IMR-90 (cell line): Measurements from ENCODE around the gene FNDC3B. TPM values are rescaled to one million over a fixed set of nuclear protein-coding genes. Genes with fewer than 3 reads are reported as not detected.
A peak's percentile ranks its signal among the peaks of the same experiment; 100 is the strongest.

ENCODE experiments used
- ATAC-seq: fragments of 200-7000 bp; cut with Tn5 transposase; 2 replicates; pipeline ENCODE4 v1.9.1; 2020; ENCODE audit warnings: low read depth, mild to moderate bottlenecking, moderate library complexity
- BruUV-seq: library from RNA; stranded (reverse); fragments of 400-500 nt; replicated peaks from 2 replicates; lab custom pipeline; 2021; lab: Mats Ljungman, UMichigan
- CTCF ChIA-PET: fragments of 300-600 bp; formaldehyde crosslinking; extraction: SDS; loops from one replicate; lab custom pipeline; 2021; ENCODE audit warnings: antibody characterized with exemption; lab: Yijun Ruan, JAX
- POLR2A ChIA-PET: fragments of 300-600 bp; sonication (Branson Sonifier 250); formaldehyde crosslinking; loops from one replicate; lab custom pipeline; 2022; ENCODE audit warnings: antibody characterized with exemption; ENCODE audit not compliant: unreplicated experiment; lab: Charles Lee
- DNase-seq: peaks from one replicate; pipeline ENCODE4 v3.0.0; 2013
- H2AFZ ChIP-seq: replicated peaks from 2 replicates; pipeline ENCODE3; 2013; ENCODE audit warnings: low read length, mild to moderate bottlenecking; ENCODE audit not compliant: poor library complexity
- H2AK5ac ChIP-seq: 2 replicates; pipeline ENCODE4 v1.6.1; 2013; ENCODE audit warnings: low read depth, low read length, inconsistent platforms
- H2AK9ac ChIP-seq: replicated peaks from 2 replicates; pipeline ENCODE3; 2013; ENCODE audit warnings: mild to moderate bottlenecking, low read depth, low read length, moderate library complexity; ENCODE audit not compliant: poor library complexity
- H2BK120ac ChIP-seq: 2 replicates; pipeline ENCODE4 v1.6.1; 2013; ENCODE audit warnings: low read depth, low read length, inconsistent platforms
- H2BK15ac ChIP-seq: 3 replicates; pipeline ENCODE4 v1.6.1; 2013; ENCODE audit warnings: low read depth, low read length, inconsistent platforms
- H2BK20ac ChIP-seq: 2 replicates; pipeline ENCODE4 v1.6.1; 2013; ENCODE audit warnings: low read depth, mild to moderate bottlenecking, inconsistent platforms, low read length, moderate library complexity
- H2BK5ac ChIP-seq: 2 replicates; pipeline ENCODE4 v1.6.1; 2013; ENCODE audit warnings: mild to moderate bottlenecking, low read depth, low read length, inconsistent platforms; ENCODE audit not compliant: poor library complexity, severe bottlenecking
- H3K14ac ChIP-seq: replicated peaks from 2 replicates; pipeline ENCODE4 v1.6.1; 2013; ENCODE audit warnings: low read depth, low read length, inconsistent platforms
- H3K18ac ChIP-seq: 2 replicates; pipeline ENCODE4 v1.6.1; 2013; ENCODE audit warnings: low read depth, low read length, control low read depth
- H3K23ac ChIP-seq: 2 replicates; pipeline ENCODE4 v1.6.1; 2013; ENCODE audit warnings: low read depth, low read length, inconsistent platforms
- H3K27ac ChIP-seq: 2 replicates; pipeline ENCODE4 v1.5.1; 2013; ENCODE audit warnings: mild to moderate bottlenecking, control low read depth, low read length; ENCODE audit not compliant: insufficient read depth
- H3K27me3 ChIP-seq: 2 replicates; pipeline ENCODE4 v1.6.1; 2013; ENCODE audit warnings: low read length; ENCODE audit not compliant: control insufficient read depth, insufficient read depth
- H3K36me3 ChIP-seq: 2 replicates; pipeline ENCODE4 v1.6.1; 2013; ENCODE audit warnings: low read length, mixed read lengths; ENCODE audit not compliant: control insufficient read depth, insufficient read depth
- H3K4ac ChIP-seq: 2 replicates; pipeline ENCODE4 v1.6.1; 2013; ENCODE audit warnings: low read depth, low read length, inconsistent platforms
- H3K4me1 ChIP-seq: 2 replicates; pipeline ENCODE4 v1.6.1; 2013; ENCODE audit warnings: low read length, mixed read lengths; ENCODE audit not compliant: control insufficient read depth, insufficient read depth
- H3K4me2 ChIP-seq: 2 replicates; pipeline ENCODE4 v1.6.1; 2013; ENCODE audit warnings: low read depth, mild to moderate bottlenecking, control low read depth, low read length, moderate library complexity
- H3K4me3 ChIP-seq: 2 replicates; pipeline ENCODE4 v1.5.1; 2013; ENCODE audit warnings: low read depth, mild to moderate bottlenecking, control low read depth, low read length, moderate library complexity; ENCODE audit not compliant: insufficient read depth
- H3K56ac ChIP-seq: 2 replicates; pipeline ENCODE4 v1.6.1; 2013; ENCODE audit warnings: low read length, inconsistent platforms; ENCODE audit not compliant: insufficient read depth; ENCODE audit errors: extremely low read depth
- H3K79me1 ChIP-seq, 2 experiments: 2 replicates each; pipeline ENCODE4 v1.6.1; 2013; ENCODE audit warnings: low read length in 2 of 2, inconsistent platforms in 1 of 2, low read depth in 1 of 2
- H3K9ac ChIP-seq: 2 replicates; pipeline ENCODE4 v1.6.1; 2013; ENCODE audit warnings: low read depth, low read length, control low read depth
- H3K9me1 ChIP-seq: 2 replicates; pipeline ENCODE4 v1.6.1; 2013; ENCODE audit warnings: low read length, inconsistent platforms; ENCODE audit not compliant: insufficient read depth
- H3K9me3 ChIP-seq: 2 replicates; pipeline ENCODE4 v1.6.1; 2013; ENCODE audit warnings: low read length; ENCODE audit not compliant: control insufficient read depth, insufficient read depth
- H4K20me1 ChIP-seq: 2 replicates; pipeline ENCODE4 v1.6.1; 2013; ENCODE audit warnings: low read length, inconsistent platforms; ENCODE audit not compliant: insufficient read depth
- H4K5ac ChIP-seq: 2 replicates; pipeline ENCODE4 v1.6.1; 2013; ENCODE audit warnings: mild to moderate bottlenecking, low read depth, low read length, control low read depth
- H4K8ac ChIP-seq, 2 experiments: 2 replicates each; pipeline ENCODE4 v1.6.1; 2013; ENCODE audit warnings: low read depth in 2 of 2, low read length in 2 of 2, control low read depth in 1 of 2, inconsistent platforms in 1 of 2
- H4K91ac ChIP-seq: 2 replicates; pipeline ENCODE4 v1.6.1; 2013; ENCODE audit warnings: low read depth, low read length, inconsistent platforms; ENCODE audit not compliant: insufficient read depth
- BHLHE40 ChIP-seq: fragments of 150-350 bp; IDR thresholded peaks from 2 replicates; pipeline ENCODE4 v1.6.1; 2016; ENCODE audit warnings: mild to moderate bottlenecking, low read depth, low read length
- CEBPB ChIP-seq: IDR thresholded peaks from 2 replicates; pipeline ENCODE4 v1.6.1; 2012; ENCODE audit warnings: low read depth, low read length, improper control_type of control experiment
- FOS ChIP-seq: fragments of 150-350 bp; IDR thresholded peaks from 2 replicates; pipeline ENCODE4 v1.6.1; 2016; ENCODE audit warnings: low read depth, low read length
- MAFK ChIP-seq: IDR thresholded peaks from 2 replicates; pipeline ENCODE4 v1.6.1; 2012; ENCODE audit warnings: low read depth, low read length, improper control_type of control experiment
- MAZ ChIP-seq: IDR thresholded peaks from 2 replicates; pipeline ENCODE4 v1.6.1; 2012; ENCODE audit warnings: low read depth, mild to moderate bottlenecking, low read length, improper control_type of control experiment, moderate library complexity, borderline replicate concordance
- MXI1 ChIP-seq: IDR thresholded peaks from 2 replicates; pipeline ENCODE4 v1.6.1; 2012; ENCODE audit warnings: low read depth, mild to moderate bottlenecking, low read length, moderate library complexity, borderline replicate concordance
- NFE2L2 ChIP-seq: fragments of 150-350 bp; IDR thresholded peaks from 2 replicates; pipeline ENCODE4 v1.6.1; 2016; ENCODE audit warnings: low read depth, mild to moderate bottlenecking, low read length
- POLR2A ChIP-seq: IDR thresholded peaks from 2 replicates; pipeline ENCODE4 v1.6.1; 2012; ENCODE audit warnings: mild to moderate bottlenecking, low read depth, low read length
- RAD21 ChIP-seq: IDR thresholded peaks from 2 replicates; pipeline ENCODE4 v1.6.1; 2012; ENCODE audit warnings: low read length, improper control_type of control experiment
- RCOR1 ChIP-seq: IDR thresholded peaks from 2 replicates; pipeline ENCODE4 v1.6.1; 2012; ENCODE audit warnings: mild to moderate bottlenecking, low read length, improper control_type of control experiment; ENCODE audit not compliant: insufficient replicate concordance
- RFX5 ChIP-seq: IDR thresholded peaks from 2 replicates; pipeline ENCODE4 v1.8.0; 2012; ENCODE audit warnings: low read depth, mild to moderate bottlenecking, low read length, moderate library complexity
- SMC3 ChIP-seq: fragments of 150-350 bp; IDR thresholded peaks from 2 replicates; pipeline ENCODE4 v1.6.1; 2016; ENCODE audit warnings: low read depth, mild to moderate bottlenecking, antibody characterized with exemption, low read length, moderate library complexity
- whole genome bisulfite sequencing, 2 experiments: methylation state at CpG; one replicate each; pipeline versions ENCODE4 v1.1.5 to v1.1.7; 2013; ENCODE audit warnings: missing lambda C conversion rate in 2 of 2; ENCODE audit not compliant: insufficient read length in 1 of 2; ENCODE audit errors: extremely low coverage in 2 of 2; 5-methylcytosine and 5-hydroxymethylcytosine counted together
- dilution Hi-C: fragments of 300-500 bp; cut with HindIII; formaldehyde crosslinking; loops from one replicate; pipeline ENCODE4 v1.14.3; 2018; ENCODE audit warnings: low sequenced_read_pairs; ENCODE audit not compliant: unreplicated experiment
- in situ Hi-C: fragments of 300-500 bp; cut with MboI; formaldehyde crosslinking; loops from 3 replicates; pipeline ENCODE4 v1.14.3; 2019; ENCODE audit warnings: low sequenced_read_pairs, inconsistent platforms, mixed read lengths
- intact Hi-C: fragments of 100-400 bp; cut with micrococcal nuclease; formaldehyde crosslinking; loops from 2 replicates; pipeline ENCODE4 v1.10.0; 2022
- polyA plus RNA-seq, 3 experiments: library from polyadenylated mRNA; depleted of rRNA; stranded (reverse); fragments of >200 nt; gene quantifications; 2 replicates each; pipeline ENCODE4 v1.2.3, GENCODE V29; 2012; ENCODE audit warnings: low replicate concordance in 1 of 3
- total RNA-seq: library from RNA; depleted of rRNA; stranded (reverse); fragments of >200 nt; gene quantifications from 2 replicates; pipeline ENCODE4 v1.2.3, GENCODE V29; 2012
- TF ChIP-seq, protein P1 (sequence below): fragments of 150-350 bp; IDR thresholded peaks from 2 replicates; pipeline ENCODE4 v1.6.1; 2017; ENCODE audit warnings: mild to moderate bottlenecking, antibody characterized with exemption, low read length, low read depth
- TF ChIP-seq, protein P2 (sequence below): fragments of 150-350 bp; IDR thresholded peaks from 2 replicates; pipeline ENCODE4 v1.6.1; 2016; ENCODE audit warnings: low read depth, mild to moderate bottlenecking, low read length, moderate library complexity, borderline replicate concordance
- TF ChIP-seq, protein P3 (sequence below): conservative IDR thresholded peaks from 2 replicates; pipeline ENCODE4 v1.5.1; 2012; ENCODE audit warnings: mild to moderate bottlenecking, low read depth, low read length, improper control_type of control experiment

FNDC3B gene
- total and polyA plus RNA-seq, 2 of the 4 experiments (the other 2 are of a cell fraction), result 23.9 to 150 TPM

DNA sequence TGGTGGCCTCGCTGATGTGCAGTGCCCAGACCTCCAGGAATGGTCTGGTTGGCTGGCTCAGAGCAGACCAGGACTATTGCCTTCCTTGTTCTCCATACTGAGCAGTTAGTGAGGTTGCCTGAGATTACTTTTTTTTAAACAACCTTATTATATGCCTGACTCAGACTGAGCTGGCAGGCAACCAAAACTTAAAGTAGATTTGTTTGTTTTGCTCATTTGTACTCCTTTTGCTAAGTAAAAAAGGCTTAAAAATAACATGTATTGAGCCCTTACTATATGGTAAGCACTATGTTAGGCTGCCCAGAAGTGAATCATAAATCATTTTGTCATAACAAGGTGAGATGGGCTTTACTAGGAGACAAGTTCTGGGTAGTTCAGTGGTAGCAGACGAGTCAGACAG lies 316.5 kb downstream of the FNDC3B start:
- Histone ChIP-seq H3K4me3 (no peak overlapping the region), H3K9ac (no peak overlapping the region), H2AK5ac (no peak overlapping the region), H2AK9ac (no peak overlapping the region), H3K23ac (no peak overlapping the region), H3K4me1 (peaks cover 10% of the 10 kb centered on the region), H3K36me3 (peaks cover 28% of the 10 kb centered on the region), H3K9me3 (no peaks in the 10 kb centered on the region), H4K20me1 (peaks cover 39% of the 10 kb centered on the region), H2BK5ac (no peak overlapping the region), H3K18ac (no peak overlapping the region), H3K56ac (no peak overlapping the region), H2BK15ac (no peak overlapping the region), H2AFZ (no peak overlapping the region), H3K14ac (no peak overlapping the region), H3K4me2 (peak overlapping the region; percentile 44; the same call in 1 of the 2 replicates), H2BK120ac (no peak overlapping the region), H3K27me3 (no peaks in the 10 kb centered on the region), H3K79me1 (peaks cover 32 to 63% of the 10 kb centered on the region in 2 experiments), H3K9me1 (peaks cover 16% of the 10 kb centered on the region), H3K27ac (no peak overlapping the region), H3K4ac (no peak overlapping the region), H4K5ac (no peak overlapping the region), H2BK20ac (no peak overlapping the region), H4K8ac (no peak overlapping the region), H4K91ac (no peak overlapping the region)
- ATAC-seq (peak; percentile 96), DNase-seq (peak; percentile 98)
- in situ Hi-C loops (no loop called here), dilution Hi-C loops (no loop called here), intact Hi-C loops (loop anchor here (5.0 kb wide), 1 partner anchor 121 kb away; no protein-coding TSS in a partner anchor)
- no CpG with 5 or more reads among the region's 2 CpGs for WGBS, 2 experiments
- POLR2A ChIA-PET, result no interaction called here
- TF ChIP-seq CEBPB, result no peak
- no peak for TF ChIP-seq BHLHE40
- TF ChIP-seq NFE2L2, result no peak
- no peak for TF ChIP-seq MXI1
- no peak for TF ChIP-seq MAFK
- TF ChIP-seq, protein P1, sequence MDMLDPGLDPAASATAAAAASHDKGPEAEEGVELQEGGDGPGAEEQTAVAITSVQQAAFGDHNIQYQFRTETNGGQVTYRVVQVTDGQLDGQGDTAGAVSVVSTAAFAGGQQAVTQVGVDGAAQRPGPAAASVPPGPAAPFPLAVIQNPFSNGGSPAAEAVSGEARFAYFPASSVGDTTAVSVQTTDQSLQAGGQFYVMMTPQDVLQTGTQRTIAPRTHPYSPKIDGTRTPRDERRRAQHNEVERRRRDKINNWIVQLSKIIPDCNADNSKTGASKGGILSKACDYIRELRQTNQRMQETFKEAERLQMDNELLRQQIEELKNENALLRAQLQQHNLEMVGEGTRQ, result no peak
- TF ChIP-seq FOS, result no peak
- no peak for TF ChIP-seq SMC3
- no peak for TF ChIP-seq POLR2A
- TF ChIP-seq RFX5, result no peak
- TF ChIP-seq, protein P2, sequence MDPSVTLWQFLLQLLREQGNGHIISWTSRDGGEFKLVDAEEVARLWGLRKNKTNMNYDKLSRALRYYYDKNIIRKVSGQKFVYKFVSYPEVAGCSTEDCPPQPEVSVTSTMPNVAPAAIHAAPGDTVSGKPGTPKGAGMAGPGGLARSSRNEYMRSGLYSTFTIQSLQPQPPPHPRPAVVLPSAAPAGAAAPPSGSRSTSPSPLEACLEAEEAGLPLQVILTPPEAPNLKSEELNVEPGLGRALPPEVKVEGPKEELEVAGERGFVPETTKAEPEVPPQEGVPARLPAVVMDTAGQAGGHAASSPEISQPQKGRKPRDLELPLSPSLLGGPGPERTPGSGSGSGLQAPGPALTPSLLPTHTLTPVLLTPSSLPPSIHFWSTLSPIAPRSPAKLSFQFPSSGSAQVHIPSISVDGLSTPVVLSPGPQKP, result no peak
- TF ChIP-seq MAZ, result no peak
- no peak for TF ChIP-seq RAD21
- TF ChIP-seq RCOR1, result no peak
- TF ChIP-seq, protein P3, sequence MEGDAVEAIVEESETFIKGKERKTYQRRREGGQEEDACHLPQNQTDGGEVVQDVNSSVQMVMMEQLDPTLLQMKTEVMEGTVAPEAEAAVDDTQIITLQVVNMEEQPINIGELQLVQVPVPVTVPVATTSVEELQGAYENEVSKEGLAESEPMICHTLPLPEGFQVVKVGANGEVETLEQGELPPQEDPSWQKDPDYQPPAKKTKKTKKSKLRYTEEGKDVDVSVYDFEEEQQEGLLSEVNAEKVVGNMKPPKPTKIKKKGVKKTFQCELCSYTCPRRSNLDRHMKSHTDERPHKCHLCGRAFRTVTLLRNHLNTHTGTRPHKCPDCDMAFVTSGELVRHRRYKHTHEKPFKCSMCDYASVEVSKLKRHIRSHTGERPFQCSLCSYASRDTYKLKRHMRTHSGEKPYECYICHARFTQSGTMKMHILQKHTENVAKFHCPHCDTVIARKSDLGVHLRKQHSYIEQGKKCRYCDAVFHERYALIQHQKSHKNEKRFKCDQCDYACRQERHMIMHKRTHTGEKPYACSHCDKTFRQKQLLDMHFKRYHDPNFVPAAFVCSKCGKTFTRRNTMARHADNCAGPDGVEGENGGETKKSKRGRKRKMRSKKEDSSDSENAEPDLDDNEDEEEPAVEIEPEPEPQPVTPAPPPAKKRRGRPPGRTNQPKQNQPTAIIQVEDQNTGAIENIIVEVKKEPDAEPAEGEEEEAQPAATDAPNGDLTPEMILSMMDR, result no peak
- CTCF ChIA-PET, result interaction anchor here (0.6 to 1.3 kb wide), 2 partner anchors 8 to 10 kb away, joined by 3 to 4 read pairs; no protein-coding TSS in a partner anchor
- no TSS peak for BruUV-seq
